ENCODE results near the gene PPP4C.

The PPP4C gene

DNA sequence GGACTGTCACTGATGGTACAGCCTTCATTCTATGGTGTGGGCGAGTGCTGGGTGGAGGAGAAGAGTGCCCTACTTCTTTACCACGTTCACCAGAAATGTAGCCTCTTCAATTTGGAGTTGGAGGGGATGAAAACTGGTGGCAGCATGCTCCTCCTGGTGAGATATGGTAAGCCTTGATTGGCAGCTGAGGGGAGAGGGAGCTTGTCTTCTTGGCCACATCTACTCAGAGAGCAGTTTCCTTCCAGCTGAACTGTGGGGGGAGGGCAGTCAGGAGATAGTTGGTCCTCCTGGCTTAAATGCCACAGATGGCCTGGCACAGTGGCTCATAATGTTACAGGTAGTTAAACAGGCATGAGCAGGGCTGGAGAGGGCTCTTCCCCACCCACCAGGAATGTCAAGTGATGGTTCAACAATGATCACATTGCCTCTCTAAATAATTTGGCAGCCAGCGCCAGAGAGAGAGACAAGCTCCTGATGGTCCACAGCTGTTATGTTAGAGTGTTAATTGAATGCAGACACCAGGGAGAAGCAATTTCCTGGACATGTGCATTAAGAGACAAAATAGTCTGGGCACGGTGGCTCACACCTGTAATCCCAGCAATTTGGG is 56.2 kb downstream of the PPP4C start:
- DNase-seq = peak; percentile 96

DNA sequence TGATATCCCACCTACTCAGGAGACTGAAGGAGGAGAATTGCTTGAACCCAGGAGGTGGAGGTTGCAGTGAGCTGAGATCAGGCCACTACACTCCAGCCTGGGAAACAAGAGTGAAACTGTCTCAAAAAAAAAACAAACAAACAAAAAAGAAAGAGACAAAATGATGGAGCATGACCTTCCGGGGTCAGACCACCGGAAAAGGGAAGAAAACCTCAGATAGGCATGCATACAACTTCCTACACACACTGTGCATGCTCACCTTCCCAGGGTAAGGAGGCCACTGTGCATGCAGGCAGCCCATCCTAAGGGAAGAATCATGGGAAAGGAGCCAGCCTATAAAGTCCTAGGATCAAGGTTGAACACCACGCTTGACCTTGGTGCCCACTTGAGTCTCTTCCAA is 56.8 kb downstream of the PPP4C start:
- no peak for DNase-seq

Measured in NCI-H510A treated with DMSO at 0.1 percent for 48 hours (cell line).